ENCODE measurements around the gene GPATCH11. TPM values are rescaled to one million over a fixed set of nuclear protein-coding genes. Genes with fewer than 3 reads are reported as not detected.

GPATCH11 gene
- total RNA-seq (1 to 10 TPM; 7.7 to 7.8 TPM), polyA plus RNA-seq (1 to 10 TPM; 2.9 to 5.3 TPM)
- long read RNA-seq, donor 1, partial matches to known transcripts: 0 of 2 reads
- long read RNA-seq, donor 1, other reads (novel, unspliced or antisense): 0 of 2 reads
- long read RNA-seq, donor 2: 0 reads
- long read RNA-seq, donor 3: 0 reads
- long read RNA-seq, donor 4: 0 reads
- long read RNA-seq, donor 5, partial matches to known transcripts: 29 of 31 reads
- long read RNA-seq, donor 5, other reads (novel, unspliced or antisense): 0 of 31 reads

GRCh38 chr2:37083873-37084794 lies at the start of gene GPATCH11, which contains the start of gene HEATR5B:
GPATCH11 (plus strand) TSS chr2:37084518; CDS start chr2:37088382, 3,864 bp downstream.
HEATR5B (minus strand) TSS chr2:37084372; CDS start chr2:37083414, 958 bp downstream.
- H3K36me3 ChIP-seq (ENCODE audit: control insufficient read depth in 4 of 4, insufficient read depth in 4 of 4, low read length in 4 of 4): peaks cover 0 to 12% (median 1%) of the 10 kb centered on the region in 4 donors
- no peaks in the 10 kb centered on the region for H3K9me3 ChIP-seq (ENCODE audit: control insufficient read depth in 4 of 4, insufficient read depth in 3 of 4, low read length in 3 of 4)
- peak within 1 kb of the TSS; percentile 31 to 94 for H3K9ac ChIP-seq (ENCODE audit: insufficient read depth in 1 of 2, low read length in 2 of 2)
- no peaks in the 10 kb centered on the region for H3K27me3 ChIP-seq (ENCODE audit: control insufficient read depth in 3 of 3, insufficient read depth in 3 of 3, low read length in 2 of 3)
- peak within 1 kb of the TSS; percentile 80 for H3K4me3 ChIP-seq
- TF ChIP-seq, protein P1, sequence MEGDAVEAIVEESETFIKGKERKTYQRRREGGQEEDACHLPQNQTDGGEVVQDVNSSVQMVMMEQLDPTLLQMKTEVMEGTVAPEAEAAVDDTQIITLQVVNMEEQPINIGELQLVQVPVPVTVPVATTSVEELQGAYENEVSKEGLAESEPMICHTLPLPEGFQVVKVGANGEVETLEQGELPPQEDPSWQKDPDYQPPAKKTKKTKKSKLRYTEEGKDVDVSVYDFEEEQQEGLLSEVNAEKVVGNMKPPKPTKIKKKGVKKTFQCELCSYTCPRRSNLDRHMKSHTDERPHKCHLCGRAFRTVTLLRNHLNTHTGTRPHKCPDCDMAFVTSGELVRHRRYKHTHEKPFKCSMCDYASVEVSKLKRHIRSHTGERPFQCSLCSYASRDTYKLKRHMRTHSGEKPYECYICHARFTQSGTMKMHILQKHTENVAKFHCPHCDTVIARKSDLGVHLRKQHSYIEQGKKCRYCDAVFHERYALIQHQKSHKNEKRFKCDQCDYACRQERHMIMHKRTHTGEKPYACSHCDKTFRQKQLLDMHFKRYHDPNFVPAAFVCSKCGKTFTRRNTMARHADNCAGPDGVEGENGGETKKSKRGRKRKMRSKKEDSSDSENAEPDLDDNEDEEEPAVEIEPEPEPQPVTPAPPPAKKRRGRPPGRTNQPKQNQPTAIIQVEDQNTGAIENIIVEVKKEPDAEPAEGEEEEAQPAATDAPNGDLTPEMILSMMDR (IDR thresholded peaks at IDR 0.05; ENCODE audit: control extremely low read depth, extremely low read depth): no peak
- DNase-seq (peak; percentile 96 to 99 (median 98)), ATAC-seq (ENCODE audit: insufficient read depth, low FRiP score) (peak; percentile 95)
- peaks cover 0 to 19% (median 6%) of the 10 kb centered on the region in 5 donors for H3K4me1 ChIP-seq (ENCODE audit: control insufficient read depth in 5 of 5, insufficient read depth in 5 of 5, low read length in 5 of 5)
- peak within 1 kb of the TSS; percentile 81 to 94 for H3K27ac ChIP-seq (ENCODE audit: low read depth in 1 of 2, low read length in 1 of 2)
- WGBS, 2 donors: 0% methylated on average over 74 of the region's 74 CpGs

- DNase-seq (no peak), ATAC-seq (ENCODE audit: insufficient read depth, low FRiP score) (no peak)
- H3K36me3 ChIP-seq (ENCODE audit: control insufficient read depth in 4 of 4, insufficient read depth in 4 of 4, low read length in 4 of 4): peaks cover 10 to 23% (median 17%) of the 10 kb centered on the region in 4 donors
- H3K4me3 ChIP-seq: no peak overlapping the region
- no peaks in the 10 kb centered on the region for H3K4me1 ChIP-seq (ENCODE audit: control insufficient read depth in 5 of 5, insufficient read depth in 5 of 5, low read length in 5 of 5)
- H3K27ac ChIP-seq (ENCODE audit: low read depth in 1 of 2, low read length in 1 of 2): no peak overlapping the region
- TF ChIP-seq, protein P1 (IDR thresholded peaks at IDR 0.05; ENCODE audit: control extremely low read depth, extremely low read depth): no peak
- no peak overlapping the region for H3K9ac ChIP-seq (ENCODE audit: insufficient read depth in 1 of 2, low read length in 2 of 2)
- no peaks in the 10 kb centered on the region for H3K9me3 ChIP-seq (ENCODE audit: control insufficient read depth in 4 of 4, insufficient read depth in 3 of 4, low read length in 3 of 4)
- 47 to 82% methylated on average over 2 of the region's 2 CpGs for WGBS, 2 donors
- H3K27me3 ChIP-seq (ENCODE audit: control insufficient read depth in 3 of 3, insufficient read depth in 3 of 3, low read length in 2 of 3): no peaks in the 10 kb centered on the region
Measured at GRCh38 chr2:37037771-37038170, 46.5 kb upstream of the GPATCH11 start.

DNA sequence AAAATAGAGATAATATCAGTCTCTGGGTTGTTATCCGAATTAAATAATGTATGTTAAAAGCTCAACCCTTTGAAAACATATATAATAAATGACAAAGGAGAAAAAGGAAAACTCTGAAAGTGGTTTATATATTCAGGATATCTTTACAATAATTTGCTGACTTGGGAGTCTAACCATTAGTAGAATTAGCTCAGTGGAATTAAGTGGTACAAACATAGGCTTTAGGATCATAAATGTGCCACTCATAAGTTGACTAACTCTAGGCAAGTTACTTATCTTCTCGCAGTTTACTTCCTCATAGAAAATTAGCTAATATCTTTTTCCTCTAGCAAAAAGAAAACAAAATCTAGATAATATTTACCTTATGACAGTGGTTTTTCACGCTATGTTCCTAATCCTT lies 44.7 kb upstream of the GPATCH11 start:
- 74 to 90% methylated on average over 3 of the region's 3 CpGs for WGBS, 2 donors
- Histone ChIP-seq H3K27ac (ENCODE audit: low read depth in 1 of 2, low read length in 1 of 2) (no peak overlapping the region), H3K27me3 (ENCODE audit: control insufficient read depth in 3 of 3, insufficient read depth in 3 of 3, low read length in 2 of 3) (no peaks in the 10 kb centered on the region), H3K4me1 (ENCODE audit: control insufficient read depth in 5 of 5, insufficient read depth in 5 of 5, low read length in 5 of 5) (no peaks in the 10 kb centered on the region), H3K4me3 (no peak overlapping the region), H3K9me3 (ENCODE audit: control insufficient read depth in 4 of 4, insufficient read depth in 3 of 4, low read length in 3 of 4) (no peaks in the 10 kb centered on the region), H3K9ac (ENCODE audit: insufficient read depth in 1 of 2, low read length in 2 of 2) (no peak overlapping the region), H3K36me3 (ENCODE audit: control insufficient read depth in 4 of 4, insufficient read depth in 4 of 4, low read length in 4 of 4) (peaks cover 10 to 28% (median 21%) of the 10 kb centered on the region in 4 donors)
- TF ChIP-seq, protein P1 (IDR thresholded peaks at IDR 0.05; ENCODE audit: control extremely low read depth, extremely low read depth): no peak
- ATAC-seq (ENCODE audit: insufficient read depth, low FRiP score) (no peak), DNase-seq (no peak)

Measured in lung (tissue), 16 donors.